Upper lobe of left lung (tissue), 4 donors: ENCODE results near the gene TTC22.

ENCODE experiments used
- POLR2AphosphoS5 ChIP-seq, 2 donors: sonication (generic); formaldehyde crosslinking; IDR thresholded peaks; one replicate each; pipeline ENCODE4 v1.5.1; 2017; ENCODE audit warnings: antibody characterized with exemption in 2 of 2
- TF ChIP-seq, protein P1 (sequence below), 6 experiments: fragments of 450-650 bp in 4 of 6; fragments of 200-600 bp in 2 of 6; sonication (generic) in 2 of 6; IDR thresholded peaks; one replicate each; pipeline ENCODE4 v1.5.1; 2016 to 2019; ENCODE audit warnings: antibody characterized with exemption in 6 of 6

DNA sequence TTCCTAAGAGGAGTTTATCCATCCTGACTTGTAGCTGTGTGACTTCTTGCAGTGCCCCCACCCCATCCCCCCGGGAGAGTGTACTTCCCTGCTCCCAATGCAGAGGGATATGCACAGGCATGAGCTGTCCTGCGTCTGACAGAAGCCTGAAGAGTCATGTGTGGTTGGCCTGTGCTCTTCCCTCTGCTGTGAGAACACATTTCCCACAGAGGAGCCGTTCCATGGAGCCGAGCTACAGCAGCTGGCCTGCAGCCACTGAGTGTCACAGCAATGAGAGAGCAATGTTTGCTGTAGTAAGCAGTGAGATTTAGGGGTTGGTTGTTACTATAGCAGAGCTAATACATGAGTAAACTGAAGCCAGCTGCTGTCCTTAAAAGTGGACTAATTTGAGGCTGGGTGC, 58.8 kb downstream of the TTC22 start:
- TF ChIP-seq, protein P1, sequence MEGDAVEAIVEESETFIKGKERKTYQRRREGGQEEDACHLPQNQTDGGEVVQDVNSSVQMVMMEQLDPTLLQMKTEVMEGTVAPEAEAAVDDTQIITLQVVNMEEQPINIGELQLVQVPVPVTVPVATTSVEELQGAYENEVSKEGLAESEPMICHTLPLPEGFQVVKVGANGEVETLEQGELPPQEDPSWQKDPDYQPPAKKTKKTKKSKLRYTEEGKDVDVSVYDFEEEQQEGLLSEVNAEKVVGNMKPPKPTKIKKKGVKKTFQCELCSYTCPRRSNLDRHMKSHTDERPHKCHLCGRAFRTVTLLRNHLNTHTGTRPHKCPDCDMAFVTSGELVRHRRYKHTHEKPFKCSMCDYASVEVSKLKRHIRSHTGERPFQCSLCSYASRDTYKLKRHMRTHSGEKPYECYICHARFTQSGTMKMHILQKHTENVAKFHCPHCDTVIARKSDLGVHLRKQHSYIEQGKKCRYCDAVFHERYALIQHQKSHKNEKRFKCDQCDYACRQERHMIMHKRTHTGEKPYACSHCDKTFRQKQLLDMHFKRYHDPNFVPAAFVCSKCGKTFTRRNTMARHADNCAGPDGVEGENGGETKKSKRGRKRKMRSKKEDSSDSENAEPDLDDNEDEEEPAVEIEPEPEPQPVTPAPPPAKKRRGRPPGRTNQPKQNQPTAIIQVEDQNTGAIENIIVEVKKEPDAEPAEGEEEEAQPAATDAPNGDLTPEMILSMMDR (IDR thresholded peaks at IDR 0.05): no peak
- TF ChIP-seq POLR2AphosphoS5 (IDR thresholded peaks at IDR 0.05): no peak
